GM21825 (cell line): ENCODE measurements around the gene MIDN.
A peak's percentile ranks its signal among the peaks of the same experiment; 100 is the strongest.

Experiments
- ATAC-seq: cut with Tn5 transposase; IDR thresholded peaks from one replicate; pipeline ENCODE4 v1.9.1; 2021; ENCODE audit warnings: mild to moderate bottlenecking, moderate library complexity; ENCODE audit not compliant: unreplicated experiment

The MIDN gene

DNA sequence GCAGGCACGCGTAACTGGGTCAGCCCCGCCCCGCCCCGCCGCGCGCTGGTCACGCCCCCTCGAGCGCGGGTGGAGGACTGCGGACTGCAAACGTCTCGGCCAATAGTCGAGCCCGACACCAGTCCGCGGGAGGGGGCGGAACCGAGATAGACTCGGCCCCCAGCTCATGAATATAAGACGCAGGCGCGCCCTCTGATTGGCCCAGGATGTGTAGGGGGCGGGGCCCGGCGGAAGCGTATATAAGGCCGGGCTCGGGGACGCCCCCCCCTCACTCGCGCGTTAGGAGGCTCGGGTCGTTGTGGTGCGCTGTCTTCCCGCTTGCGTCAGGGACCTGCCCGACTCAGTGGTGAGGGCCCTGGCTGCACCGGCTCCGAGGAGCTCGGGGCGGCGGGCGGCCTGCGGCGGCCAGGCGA lies 20.7 kb downstream of the MIDN start, which contains the start of gene CIRBP:
Gene CIRBP, plus strand, starts transcription at position 268 of the 413 bp plus-strand sequence. CDS start 1,602 bp downstream, outside the sequence.
- peak; percentile 55 for ATAC-seq

DNA sequence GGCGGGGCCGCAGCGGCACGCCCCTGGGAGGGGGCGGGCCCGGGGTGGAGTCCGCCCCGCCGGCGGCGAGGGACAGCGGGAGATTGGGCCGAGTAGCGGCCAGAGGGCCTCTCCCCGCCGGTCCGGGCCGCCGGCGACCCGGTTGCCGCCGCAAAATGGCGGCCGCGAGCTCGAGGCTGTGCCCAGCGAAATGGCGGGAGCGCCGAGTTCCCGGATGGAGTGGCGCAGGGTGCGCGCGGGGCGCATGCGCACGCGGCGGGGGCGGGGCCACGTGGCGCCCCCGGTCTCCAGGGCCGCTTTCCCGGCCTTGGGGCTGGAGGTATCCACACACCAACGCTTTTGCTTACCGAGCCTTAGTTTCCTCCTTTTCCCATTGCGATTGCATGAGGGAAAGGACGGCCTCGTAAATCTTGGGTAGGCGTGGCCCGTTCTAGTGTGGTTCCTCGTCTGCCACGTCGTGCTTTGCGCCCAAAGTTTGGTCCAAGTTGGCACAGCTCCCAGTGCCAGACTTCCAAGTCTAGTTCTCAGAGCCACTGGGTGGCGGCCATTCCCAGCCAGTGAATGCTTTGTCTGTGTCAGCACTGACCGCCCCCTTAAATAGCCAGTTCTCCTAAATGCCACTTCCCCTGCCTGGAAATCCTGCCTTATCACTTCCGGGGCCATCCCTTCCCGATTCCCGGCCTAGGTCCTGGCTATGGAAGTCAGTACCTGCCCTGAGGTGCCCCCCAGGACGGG lies 21.3 kb downstream of the MIDN start:
- ATAC-seq: peak; percentile 17

DNA sequence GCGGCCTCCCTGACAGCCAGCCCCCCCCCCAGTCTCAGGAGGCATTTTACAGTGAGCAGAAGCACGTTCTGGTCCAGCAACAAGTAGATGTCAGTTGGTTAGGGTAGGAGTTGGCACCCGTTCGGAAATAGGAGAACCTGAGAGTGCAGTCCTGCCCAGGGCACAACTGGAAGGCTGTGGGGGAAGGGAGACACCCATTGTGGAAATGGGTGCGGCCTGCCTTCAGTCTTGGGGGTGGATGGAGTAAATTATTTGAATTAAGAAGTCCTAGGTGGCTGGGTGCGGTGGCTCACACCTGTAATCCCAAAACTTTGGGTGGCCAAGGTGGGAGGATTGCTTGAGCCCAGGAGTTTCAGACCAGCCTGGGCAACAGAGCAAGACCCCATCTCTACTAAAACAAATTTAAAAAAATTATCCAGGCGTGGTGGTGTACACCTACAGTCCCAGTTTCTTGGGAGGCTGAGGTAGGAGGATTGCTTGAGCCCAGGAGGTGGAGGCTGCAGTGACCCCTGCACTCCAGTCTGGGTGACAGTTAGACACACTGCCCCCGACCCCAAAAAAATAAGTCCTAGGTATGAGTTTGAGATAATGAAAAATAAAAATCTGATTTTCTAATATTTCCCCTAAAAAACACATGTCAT lies 21.9 kb downstream of the MIDN start:
- no peak for ATAC-seq

DNA sequence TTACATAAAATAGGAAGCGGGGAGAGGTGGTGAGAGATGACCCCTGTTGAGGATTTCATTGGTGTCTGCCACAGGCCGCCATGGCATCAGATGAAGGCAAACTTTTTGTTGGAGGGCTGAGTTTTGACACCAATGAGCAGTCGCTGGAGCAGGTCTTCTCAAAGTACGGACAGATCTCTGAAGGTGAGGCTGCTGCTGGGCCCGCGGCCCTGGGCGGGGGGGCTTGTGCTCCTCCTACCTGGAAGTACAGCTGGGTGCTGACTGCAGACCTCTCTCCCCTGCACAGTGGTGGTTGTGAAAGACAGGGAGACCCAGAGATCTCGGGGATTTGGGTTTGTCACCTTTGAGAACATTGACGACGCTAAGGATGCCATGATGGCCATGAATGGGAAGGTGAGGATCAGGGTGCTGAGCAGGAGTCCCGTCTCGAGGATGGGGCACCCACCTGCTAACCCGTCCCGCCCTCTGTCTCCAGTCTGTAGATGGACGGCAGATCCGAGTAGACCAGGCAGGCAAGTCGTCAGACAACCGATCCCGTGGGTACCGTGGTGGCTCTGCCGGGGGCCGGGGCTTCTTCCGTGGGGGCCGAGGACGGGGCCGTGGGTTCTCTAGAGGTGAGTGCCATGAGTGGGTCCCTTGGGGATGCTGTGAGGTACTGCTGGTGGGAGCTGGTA lies 22.6 kb downstream of the MIDN start:
- ATAC-seq: no peak

DNA sequence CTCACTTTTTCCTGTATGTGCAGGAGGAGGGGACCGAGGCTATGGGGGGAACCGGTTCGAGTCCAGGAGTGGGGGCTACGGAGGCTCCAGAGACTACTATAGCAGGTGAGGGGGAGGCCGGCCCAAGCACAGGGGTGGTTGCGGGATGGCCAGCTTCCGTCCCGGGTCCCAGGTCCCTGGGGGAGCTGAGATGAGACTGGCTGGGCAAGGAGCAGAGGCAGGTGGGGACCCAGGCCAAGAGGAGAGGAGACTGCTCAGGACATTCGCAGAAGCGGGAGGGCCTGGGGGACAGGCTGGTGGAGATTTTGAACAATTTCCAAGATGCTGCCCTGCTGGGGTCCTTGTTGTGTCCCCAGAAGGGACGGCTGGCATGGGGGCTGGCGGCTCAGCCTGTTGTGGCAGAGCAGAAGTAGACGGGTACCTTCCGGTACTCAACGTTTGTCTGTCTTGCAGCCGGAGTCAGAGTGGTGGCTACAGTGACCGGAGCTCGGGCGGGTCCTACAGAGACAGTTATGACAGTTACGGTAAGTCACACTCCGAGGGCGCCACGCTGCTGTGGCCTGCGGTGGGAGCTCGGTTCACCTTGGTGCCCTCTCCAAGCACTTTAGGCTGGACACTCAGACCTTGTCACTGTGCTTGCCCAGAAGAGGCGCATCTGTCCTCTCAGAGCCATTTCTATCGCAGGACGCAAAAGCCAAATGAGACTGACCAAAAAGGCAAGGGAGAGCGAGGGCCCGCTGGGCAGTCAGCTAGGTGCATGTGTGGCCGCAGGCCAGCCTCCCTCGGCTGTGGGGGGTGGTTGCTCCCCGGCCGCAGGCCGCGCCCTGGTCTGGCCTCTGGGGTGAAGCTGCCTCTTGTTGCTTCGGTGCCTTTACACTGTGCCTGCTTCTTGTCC lies 23.4 kb downstream of the MIDN start:
- no peak for ATAC-seq

DNA sequence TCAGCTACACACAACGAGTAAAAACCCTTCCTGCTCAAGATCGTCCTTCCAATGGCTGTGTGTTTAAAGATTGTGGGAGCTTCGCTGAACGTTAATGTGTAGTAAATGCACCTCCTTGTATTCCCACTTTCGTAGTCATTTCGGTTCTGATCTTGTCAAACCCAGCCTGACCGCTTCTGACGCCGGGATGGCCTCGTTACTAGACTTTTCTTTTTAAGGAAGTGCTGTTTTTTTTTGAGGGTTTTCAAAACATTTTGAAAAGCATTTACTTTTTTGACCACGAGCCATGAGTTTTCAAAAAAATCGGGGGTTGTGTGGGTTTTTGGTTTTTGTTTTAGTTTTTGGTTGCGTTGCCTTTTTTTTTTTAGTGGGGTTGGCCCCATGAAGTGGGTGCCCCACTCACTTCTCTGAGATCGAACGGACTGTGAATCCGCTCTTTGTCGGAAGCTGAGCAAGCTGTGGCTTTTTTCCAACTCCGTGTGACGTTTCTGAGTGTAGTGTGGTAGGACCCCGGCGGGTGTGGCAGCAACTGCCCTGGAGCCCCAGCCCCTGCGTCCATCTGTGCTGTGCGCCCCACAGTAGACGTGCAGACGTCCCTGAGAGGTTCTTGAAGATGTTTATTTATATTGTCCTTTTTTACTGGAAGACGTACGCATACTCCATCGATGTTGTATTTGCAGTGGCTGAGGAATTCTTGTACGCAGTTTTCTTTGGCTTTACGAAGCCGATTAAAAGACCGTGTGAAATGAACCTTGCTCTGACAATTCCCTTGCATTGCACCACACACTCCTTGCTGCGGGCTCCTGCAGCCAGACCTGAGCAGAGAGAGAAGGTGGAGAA lies 24.3 kb downstream of the MIDN start:
- ATAC-seq: no peak

DNA sequence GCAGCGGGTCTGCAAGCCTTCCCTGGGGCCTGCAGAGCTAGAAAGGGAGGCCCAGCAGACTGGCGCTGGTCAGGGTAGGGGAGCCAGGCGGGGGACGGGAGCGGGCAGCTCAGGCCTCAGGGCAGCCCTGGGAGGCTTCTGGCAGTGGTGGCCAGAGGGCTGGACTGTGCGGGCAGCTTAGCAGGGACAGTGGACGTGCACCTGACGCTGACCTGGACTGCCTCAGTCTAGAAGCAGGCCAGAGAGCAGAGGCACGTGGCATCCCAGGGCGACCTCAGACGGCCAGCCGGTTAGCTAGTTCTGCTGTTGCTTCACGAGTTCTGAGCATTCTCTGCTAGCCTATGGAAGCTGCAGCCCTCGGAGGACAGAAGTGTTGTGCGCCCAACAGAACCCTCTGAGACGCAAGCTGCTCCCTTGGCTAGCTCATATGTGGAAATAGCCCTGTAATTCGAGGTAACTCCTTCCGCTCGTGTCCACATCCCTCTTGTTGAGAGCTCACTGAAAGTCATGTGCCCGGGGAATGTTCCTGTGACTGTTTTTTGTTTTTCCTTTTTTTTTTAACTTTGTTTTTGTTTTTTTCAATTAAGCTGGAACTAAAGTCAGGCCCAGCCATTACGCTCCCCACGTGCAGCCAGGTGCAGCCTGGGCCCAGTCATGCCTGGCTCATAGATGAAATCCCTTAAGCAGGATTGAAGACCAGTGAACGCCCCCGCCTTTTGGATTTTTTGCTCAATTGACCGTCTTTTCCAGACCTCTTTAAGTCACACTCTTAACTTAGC lies 25.1 kb downstream of the MIDN start:
- ATAC-seq: no peak

DNA sequence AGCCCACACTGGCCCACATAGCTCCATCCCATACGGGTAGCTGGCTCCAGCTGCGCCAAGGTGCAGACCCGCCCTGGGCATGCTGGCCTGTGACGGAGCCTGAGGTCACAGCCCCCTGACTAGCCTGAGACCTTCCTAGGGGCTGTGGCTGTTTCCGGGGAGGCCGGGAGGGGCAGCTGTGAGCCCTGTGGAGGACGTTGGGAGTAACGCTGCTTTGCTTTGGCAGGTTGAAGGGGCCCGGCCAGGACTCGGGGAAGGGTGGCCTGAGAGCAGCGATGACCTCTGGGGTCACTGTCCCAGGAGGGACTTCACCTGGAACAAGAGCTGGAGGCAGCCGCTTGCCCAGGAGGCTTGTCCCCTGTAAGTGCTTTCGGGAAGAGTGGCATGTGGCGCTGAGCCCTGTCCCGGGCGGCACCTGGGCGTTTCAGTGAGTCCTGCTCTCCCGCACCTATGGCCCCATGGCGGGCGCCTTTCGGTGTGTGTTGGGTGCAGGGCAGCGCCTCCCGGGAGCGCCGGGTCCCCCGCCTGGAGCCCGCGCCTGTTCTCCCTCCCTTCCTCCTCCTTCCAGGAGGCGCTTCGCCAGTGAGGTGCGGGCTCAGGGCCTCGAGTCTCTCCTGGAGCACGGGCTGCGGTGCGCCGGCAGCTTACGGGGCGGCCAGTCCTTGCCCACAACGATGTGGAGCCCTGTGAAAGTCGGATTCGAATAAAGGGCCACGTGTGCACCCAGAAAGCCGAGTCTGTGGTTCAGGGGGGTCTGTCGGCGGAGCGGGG lies 25.9 kb downstream of the MIDN start:
- no peak for ATAC-seq

DNA sequence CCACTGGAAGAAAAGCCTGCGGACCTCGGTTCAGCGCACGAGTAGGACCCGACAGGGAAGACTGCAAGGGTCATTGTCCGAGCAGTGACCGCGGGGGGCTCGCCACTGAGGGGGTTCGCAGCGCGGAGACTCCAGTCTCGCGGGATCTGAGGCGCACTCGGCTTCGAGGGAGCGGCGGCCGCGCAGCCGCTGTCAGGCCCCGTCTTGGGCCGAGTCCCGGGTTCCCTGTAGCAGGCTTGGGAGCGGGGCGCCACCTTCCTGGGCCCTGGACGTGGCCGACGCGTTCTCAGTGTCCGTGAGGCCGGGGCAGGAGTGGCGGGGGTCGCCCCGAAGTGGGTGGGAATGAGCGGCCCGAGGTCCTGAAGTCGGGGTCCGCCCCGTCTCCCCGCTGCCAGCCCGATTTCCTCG lies 26.5 kb downstream of the MIDN start:
- no peak for ATAC-seq

DNA sequence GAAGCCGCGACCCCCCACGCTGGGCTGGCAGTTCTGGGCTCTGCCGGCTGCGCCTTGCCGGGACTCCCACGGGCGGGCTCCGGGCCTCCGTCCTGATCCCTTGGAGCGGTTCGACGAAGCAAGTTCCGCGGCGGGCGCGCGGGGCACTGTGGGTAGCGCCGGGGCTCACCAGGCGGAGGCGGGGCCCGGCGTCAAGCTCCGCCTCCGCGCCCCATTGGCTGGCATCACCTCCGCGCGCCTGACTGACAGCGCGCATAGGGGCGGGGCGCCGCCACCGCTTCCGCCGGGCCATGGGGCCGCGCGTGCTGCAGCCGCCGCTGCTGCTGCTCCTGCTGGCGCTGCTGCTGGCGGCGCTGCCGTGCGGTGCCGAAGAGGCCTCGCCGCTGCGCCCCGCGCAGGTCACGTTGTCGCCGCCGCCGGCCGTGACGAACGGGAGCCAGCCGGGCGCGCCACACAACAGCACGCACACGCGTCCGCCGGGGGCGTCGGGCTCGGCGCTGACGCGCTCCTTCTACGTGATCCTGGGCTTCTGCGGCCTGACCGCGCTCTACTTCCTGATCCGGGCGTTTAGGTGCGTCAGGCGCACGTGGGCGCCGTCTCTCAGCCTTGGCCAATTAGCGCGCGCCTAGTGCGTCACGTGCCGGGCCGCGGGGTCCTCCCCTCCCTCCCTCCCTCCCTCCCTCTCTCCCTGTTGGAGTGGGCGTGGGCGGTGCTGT lies 27.0 kb downstream of the MIDN start, which contains the start of gene FAM174C:
Gene FAM174C, plus strand, starts transcription at position 271 of the 716 bp plus-strand sequence. Its CDS starts 20 bp downstream, at position 291.
- ATAC-seq: peak; percentile 55

DNA sequence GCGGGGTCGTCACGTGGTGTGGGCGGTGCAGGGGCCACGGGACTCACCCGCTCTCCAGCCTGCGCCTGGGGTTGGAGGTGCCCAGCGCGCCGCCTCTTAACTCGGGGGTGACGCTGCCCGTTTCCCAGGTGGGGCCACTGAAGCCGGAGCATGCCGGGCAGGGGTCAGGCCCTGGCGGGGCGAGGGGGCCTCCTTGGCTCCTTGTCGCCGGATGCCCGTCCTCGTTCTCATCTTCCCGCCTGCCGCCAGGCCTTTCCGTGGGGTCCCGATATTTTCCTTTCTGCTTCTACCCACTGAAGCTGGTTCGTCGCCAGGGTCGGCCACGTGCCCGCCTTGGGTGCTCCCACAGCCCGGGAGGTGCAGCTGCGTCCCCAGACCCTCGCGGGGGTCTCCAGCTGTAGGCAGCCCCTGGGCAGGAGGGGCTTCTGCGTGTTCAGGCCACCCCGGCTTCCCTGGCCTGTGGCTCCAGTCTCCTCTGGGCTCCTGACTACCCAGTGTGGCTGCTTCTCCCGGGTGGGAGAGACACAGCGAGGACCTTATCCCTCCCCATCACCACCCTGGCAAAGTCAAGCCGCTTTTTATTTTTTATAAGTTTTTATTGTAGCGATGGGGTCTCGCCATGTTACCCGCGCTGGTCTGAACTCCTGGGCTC lies 27.7 kb downstream of the MIDN start:
- ATAC-seq: no peak

DNA sequence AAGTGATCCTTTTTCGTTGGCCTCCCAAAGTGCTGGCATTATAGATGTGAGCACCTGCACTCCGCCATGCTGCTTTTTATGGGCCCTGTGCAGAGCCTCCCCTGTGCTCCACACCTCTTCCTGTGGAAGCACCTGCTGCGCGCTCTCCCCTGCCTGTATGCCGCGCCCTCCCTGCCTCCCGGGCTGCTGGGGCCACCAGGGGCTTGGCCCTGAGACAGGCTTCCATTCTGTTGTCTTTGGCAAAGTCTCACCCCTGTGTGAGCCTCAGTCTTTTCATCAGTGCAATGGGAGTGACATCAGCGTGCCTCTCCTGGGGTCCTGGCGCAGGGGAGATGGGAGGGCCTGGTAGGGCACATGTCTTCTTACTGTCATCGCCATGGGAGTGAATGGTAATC lies 28.2 kb downstream of the MIDN start:
- ATAC-seq: no peak

DNA sequence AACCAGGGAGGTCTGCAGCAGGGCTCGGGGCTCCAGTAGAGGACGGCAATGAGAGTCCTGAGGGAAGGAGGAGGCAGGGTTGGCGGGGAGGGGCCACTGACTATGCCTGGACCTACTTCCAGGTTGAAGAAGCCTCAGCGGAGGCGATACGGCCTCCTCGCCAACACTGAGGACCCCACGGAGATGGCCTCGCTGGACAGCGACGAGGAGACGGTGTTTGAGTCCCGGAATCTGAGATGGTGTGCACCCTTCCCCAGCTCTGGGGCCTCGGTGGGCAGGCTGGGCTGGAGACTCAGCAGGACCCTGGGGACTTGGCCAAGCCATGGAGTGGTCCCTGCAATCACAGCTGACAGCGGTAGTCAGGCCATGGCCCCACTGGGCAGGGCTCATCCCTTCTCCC lies 28.7 kb downstream of the MIDN start:
- no peak for ATAC-seq

DNA sequence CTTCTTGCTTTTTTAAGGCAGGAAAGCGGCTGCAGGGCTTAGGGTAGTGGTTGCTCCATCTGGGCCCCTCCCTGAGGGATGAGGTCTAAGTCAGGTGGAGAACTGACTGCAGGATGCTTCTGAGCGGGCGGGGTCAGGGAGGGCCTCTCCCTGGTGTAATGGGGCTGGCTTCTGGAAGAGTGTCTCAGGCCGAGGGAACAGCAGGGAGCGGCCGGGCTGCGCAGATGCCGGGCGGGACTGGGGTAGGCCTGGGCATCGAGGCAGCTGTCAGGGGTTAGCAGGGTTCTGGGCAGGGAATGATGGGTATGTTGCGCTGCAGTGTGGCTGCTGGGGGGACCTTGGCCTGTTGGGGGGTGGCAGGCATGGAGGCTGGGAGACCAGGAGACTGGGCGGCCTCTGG lies 29.7 kb downstream of the MIDN start:
- no peak for ATAC-seq

DNA sequence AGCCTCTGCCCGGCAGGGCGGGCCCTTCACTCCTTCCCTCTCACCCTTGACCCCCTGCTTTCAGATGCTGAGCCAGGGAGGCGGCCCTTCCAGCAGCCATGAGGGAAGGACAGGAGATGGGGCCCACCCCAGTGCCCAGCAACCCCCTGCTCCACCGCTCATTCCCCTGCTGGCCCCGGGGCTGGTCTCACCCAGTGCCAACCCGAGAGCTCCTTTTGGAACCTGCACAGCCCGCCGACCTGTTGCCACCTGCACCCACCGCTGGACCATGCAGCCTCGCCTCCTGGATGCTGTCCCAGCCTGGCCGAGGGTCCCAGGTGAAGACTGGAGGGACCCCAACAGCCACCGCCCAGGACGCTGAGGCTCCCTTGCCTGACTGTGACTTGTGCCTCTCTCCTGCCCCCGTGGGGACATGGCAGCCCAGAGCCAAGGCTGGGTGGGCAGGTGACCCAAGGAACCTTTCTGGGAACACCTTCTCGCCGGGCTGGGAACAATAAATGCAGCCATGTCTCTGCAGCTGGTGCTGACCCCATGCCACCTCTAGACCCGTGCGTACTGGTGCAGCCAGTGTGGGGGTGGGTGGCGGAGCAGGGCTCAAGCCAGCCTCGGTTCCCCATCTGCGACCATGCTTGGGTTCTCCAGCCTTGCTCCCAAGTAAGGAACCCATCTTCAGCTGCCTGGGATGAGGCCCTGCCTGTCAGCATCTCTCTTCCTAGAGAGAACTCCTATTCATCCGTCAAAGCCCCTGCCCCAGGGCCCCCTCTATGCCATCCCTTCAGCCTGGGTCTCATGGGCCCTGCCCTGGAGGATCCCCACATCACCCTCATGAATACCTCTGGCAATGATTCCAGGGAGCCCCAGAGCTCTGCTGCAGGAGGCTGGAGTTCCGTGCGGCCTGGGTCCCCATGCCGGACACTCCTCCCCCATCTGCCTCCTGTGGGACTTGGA lies 30.6 kb downstream of the MIDN start:
- ATAC-seq: no peak

DNA sequence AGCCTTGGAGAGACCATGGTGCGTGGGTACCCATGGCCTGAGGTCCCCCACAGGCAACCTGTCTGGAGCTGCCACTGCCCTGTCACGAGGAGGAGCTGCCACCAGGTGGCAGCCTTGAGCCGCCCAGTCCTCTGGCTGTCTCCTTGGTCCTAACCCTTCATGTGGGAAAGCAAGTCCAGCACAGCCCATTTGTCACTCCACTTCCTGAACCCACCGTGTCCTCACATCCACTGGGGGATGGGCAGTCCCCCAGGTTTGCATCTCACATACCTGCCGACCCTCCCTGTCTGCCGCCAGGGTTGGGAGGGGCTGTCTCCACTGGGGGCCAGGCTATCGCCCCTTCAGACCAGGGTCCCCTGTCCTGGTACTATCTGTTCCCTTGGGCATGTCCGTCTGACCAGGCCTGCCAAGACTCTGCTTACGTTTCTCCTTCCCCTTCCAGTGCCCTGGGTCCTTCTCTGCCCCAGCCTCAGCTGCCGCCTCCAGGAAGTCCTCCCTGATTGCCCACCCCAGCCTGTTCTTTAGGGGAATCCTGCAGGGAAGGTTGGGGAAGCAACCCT lies 31.5 kb downstream of the MIDN start:
- ATAC-seq: no peak
